Ishikawa (cell line): ENCODE results near the gene ZP3.

ENCODE experiments used
- CEBPB ChIP-seq: IDR thresholded peaks from 2 replicates; pipeline ENCODE4 v1.6.1; 2012
- CREB1 ChIP-seq: IDR thresholded peaks from 2 replicates; pipeline ENCODE4 v1.6.1; 2012; ENCODE audit warnings: low read depth
- EGR1 ChIP-seq: IDR thresholded peaks from 2 replicates; pipeline ENCODE4 v1.6.1; 2012
- EP300 ChIP-seq: IDR thresholded peaks from 2 replicates; pipeline ENCODE4 v1.6.1; 2012; ENCODE audit warnings: borderline replicate concordance
- FOXM1 ChIP-seq: IDR thresholded peaks from 2 replicates; pipeline ENCODE4 v1.6.1; 2012; ENCODE audit warnings: low read depth, borderline replicate concordance
- MAX ChIP-seq: IDR thresholded peaks from 2 replicates; pipeline ENCODE4 v1.6.1; 2012
- NFIC ChIP-seq: IDR thresholded peaks from 2 replicates; pipeline ENCODE4 v1.6.1; 2012
- RAD21 ChIP-seq: IDR thresholded peaks from 2 replicates; pipeline ENCODE4 v1.6.1; 2012; ENCODE audit warnings: low read depth
- TAF1 ChIP-seq: IDR thresholded peaks from 2 replicates; pipeline ENCODE4 v1.6.1; 2012; ENCODE audit warnings: low read depth, mild to moderate bottlenecking
- TCF12 ChIP-seq: IDR thresholded peaks from 2 replicates; pipeline ENCODE4 v1.6.1; 2012; ENCODE audit warnings: low read depth
- TEAD4 ChIP-seq: IDR thresholded peaks from 2 replicates; pipeline ENCODE4 v1.6.1; 2012
- USF1 ChIP-seq: IDR thresholded peaks from 2 replicates; pipeline ENCODE4 v1.6.1; 2012
- YY1 ChIP-seq: IDR thresholded peaks from 2 replicates; pipeline ENCODE4 v1.6.1; 2012; ENCODE audit warnings: low read depth
- ZBTB7A ChIP-seq: IDR thresholded peaks from 2 replicates; pipeline ENCODE4 v1.6.1; 2012; ENCODE audit warnings: low read depth
- TF ChIP-seq, protein P1 (sequence below): IDR thresholded peaks from 2 replicates; pipeline ENCODE4 v1.6.1; 2012; ENCODE audit warnings: low read depth, mild to moderate bottlenecking

The ZP3 gene

DNA sequence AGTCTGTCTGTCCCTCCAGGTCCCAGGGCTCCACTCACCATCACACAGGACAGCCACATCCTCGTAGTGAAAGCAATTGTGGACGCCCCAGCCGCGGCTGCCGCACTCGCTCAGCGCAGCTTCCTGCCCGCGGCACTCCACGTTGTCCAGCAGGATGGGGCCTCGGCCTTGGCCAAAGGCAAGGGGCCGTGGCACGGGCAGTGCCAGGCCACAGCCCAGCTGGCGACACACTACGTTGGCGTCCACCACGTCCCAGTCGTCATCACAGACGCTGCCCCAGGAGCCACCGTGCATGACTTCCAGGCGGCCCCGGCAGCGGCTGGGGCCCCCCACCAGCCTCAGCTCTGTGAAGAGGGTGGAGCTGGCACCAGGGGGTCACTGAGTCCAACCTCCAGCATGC is 24.5 kb upstream of the ZP3 start:
- no peak for TF ChIP-seq EGR1
- TF ChIP-seq CREB1: no peak
- no peak for TF ChIP-seq TEAD4
- TF ChIP-seq CEBPB: no peak
- TF ChIP-seq EP300: no peak
- TF ChIP-seq, protein P1, sequence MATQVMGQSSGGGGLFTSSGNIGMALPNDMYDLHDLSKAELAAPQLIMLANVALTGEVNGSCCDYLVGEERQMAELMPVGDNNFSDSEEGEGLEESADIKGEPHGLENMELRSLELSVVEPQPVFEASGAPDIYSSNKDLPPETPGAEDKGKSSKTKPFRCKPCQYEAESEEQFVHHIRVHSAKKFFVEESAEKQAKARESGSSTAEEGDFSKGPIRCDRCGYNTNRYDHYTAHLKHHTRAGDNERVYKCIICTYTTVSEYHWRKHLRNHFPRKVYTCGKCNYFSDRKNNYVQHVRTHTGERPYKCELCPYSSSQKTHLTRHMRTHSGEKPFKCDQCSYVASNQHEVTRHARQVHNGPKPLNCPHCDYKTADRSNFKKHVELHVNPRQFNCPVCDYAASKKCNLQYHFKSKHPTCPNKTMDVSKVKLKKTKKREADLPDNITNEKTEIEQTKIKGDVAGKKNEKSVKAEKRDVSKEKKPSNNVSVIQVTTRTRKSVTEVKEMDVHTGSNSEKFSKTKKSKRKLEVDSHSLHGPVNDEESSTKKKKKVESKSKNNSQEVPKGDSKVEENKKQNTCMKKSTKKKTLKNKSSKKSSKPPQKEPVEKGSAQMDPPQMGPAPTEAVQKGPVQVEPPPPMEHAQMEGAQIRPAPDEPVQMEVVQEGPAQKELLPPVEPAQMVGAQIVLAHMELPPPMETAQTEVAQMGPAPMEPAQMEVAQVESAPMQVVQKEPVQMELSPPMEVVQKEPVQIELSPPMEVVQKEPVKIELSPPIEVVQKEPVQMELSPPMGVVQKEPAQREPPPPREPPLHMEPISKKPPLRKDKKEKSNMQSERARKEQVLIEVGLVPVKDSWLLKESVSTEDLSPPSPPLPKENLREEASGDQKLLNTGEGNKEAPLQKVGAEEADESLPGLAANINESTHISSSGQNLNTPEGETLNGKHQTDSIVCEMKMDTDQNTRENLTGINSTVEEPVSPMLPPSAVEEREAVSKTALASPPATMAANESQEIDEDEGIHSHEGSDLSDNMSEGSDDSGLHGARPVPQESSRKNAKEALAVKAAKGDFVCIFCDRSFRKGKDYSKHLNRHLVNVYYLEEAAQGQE: no peak
- TF ChIP-seq FOXM1: no peak
- no peak for TF ChIP-seq RAD21
- no peak for TF ChIP-seq ZBTB7A
- TF ChIP-seq USF1: no peak
- TF ChIP-seq NFIC: no peak
- no peak for TF ChIP-seq MAX

DNA sequence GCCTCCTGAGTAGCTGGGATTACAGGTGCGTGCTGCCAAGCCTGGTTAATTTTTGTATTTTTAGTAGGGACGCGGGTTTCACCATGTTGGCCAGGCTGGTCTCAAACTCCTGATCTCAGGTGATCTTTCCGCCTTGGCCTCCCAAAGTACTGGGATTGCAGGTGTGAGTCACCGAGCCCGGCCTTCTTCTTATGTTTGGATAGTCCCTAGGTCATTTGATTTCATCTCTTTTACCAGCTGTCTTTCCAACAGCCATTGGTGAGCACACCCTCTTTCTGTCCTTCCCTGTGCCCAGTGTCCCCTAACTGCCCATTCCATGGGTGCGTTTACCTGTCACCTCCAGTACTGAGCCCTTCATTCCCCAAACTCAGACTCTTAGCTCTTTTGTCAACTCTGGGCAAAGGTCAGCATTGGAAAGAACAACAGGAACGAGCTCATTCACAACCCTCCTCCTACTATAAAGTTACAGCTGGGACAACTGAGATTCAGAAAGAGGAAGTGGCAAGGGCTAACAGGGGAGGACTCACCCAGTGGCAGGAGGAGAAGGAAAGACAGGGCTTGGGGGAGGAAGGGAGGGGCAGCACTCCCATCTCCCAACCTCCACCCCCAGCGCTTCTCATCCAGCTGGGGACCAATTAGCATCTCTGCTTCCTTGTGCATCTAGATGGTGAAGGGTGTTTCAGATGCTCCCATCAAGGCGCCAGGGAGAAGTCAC is 20.8 kb upstream of the ZP3 start:
- TF ChIP-seq, protein P1: no peak
- no peak for TF ChIP-seq CEBPB
- no peak for TF ChIP-seq TEAD4
- TF ChIP-seq RAD21: no peak
- no peak for TF ChIP-seq CREB1
- no peak for TF ChIP-seq USF1
- TF ChIP-seq FOXM1: no peak
- no peak for TF ChIP-seq ZBTB7A
- TF ChIP-seq NFIC: no peak
- TF ChIP-seq EP300: no peak
- TF ChIP-seq TCF12: no peak
- TF ChIP-seq EGR1: no peak
- TF ChIP-seq TAF1: no peak
- no peak for TF ChIP-seq MAX
- no peak for TF ChIP-seq YY1

DNA sequence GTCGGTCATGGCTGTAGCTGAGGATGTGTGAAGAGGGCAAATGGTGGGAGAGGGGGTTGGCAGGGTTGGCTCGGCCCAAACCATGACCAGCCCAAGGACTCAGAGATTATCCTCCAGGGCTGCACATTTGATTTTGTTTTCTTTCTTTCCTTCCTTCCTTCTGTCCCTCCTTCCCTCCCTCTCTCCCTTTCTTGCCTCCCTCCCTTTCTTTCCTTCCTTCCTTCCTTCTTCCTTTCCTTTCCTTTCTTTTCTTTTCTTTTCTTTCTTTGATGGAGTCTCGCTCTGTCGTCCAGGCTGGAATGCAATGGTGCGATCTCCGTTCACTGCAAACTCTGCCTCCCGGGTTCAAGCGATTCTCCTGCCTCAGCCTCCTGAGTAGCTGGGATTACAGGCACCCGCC is 19.0 kb upstream of the ZP3 start:
- TF ChIP-seq ZBTB7A: no peak
- TF ChIP-seq CEBPB: no peak
- no peak for TF ChIP-seq EP300
- TF ChIP-seq TEAD4: no peak
- TF ChIP-seq NFIC: no peak
- no peak for TF ChIP-seq USF1
- TF ChIP-seq EGR1: no peak
- no peak for TF ChIP-seq TCF12
- TF ChIP-seq TAF1: no peak
- TF ChIP-seq, protein P1: no peak
- no peak for TF ChIP-seq MAX
- TF ChIP-seq RAD21: no peak
- no peak for TF ChIP-seq YY1

- no peak for TF ChIP-seq MAX
- no peak for TF ChIP-seq RAD21
- no peak for TF ChIP-seq FOXM1
- TF ChIP-seq YY1: no peak
- TF ChIP-seq NFIC: no peak
- TF ChIP-seq TEAD4: no peak
- no peak for TF ChIP-seq EP300
- no peak for TF ChIP-seq USF1
- no peak for TF ChIP-seq TCF12
- TF ChIP-seq, protein P1: no peak
Measured at GRCh38 chr7:76407718-76408117, 17.0 kb upstream of the ZP3 start.
